ENCODE results near the gene DNER. TPM values are rescaled to one million over a fixed set of nuclear protein-coding genes. Genes with fewer than 3 reads are reported as not detected.
"Not testable (repeated sequence)": the region's sequence is repeated elsewhere in the genome, so short reads cannot be mapped to it uniquely, and the experiment has no call there.

Gene DNER
- total RNA-seq, 4 donors from 2014 or later, result 1.5 to 13.1 (median 4.7) TPM

GRCh38 chr2:229344151-229344551 is 370.2 kb downstream of the DNER start:
- no peak overlapping the region for H3K27ac ChIP-seq

DNA sequence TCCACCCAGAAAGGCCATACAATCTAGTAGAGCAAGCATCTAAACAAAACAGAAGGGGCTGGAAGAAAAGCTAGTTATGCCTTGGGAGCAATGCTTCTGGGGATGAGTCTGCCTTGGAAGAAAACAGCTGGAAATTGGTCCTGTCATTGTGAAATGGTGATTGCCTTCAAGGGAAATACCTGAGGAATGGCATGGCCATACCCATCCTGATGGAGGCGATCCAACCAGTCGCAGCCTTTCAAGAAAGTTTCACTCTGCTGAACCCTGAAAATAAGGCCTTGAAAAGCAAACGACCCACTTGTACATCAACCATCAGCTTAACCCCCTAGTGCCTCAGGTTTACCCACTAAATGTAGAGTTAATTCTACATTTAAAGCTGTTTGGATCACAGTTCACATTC is 370.7 kb downstream of the DNER start:
- no peak overlapping the region for H3K4me3 ChIP-seq
- no peaks in the 10 kb centered on the region for H3K27me3 ChIP-seq
- H3K9me3 ChIP-seq, result peaks cover 0 to under 1% (median 0%) of the 10 kb centered on the region in 4 donors
- H3K27ac ChIP-seq, result no peak overlapping the region
- DNase-seq (ENCODE audit: low spot score in 2 of 2), result no peak
- TF ChIP-seq EP300 (IDR thresholded peaks at IDR 0.05) (no peak), CTCF (IDR thresholded peaks at IDR 0.05) (no peak), POLR2A (IDR thresholded peaks at IDR 0.05) (no peak)
- WGBS, 2 donors, result 83 to 85% methylated on average over 3 of the region's 3 CpGs
- H3K4me1 ChIP-seq, result no peaks in the 10 kb centered on the region
- H3K36me3 ChIP-seq, result no peaks in the 10 kb centered on the region

More at GRCh38 chr2:229344151-229344551, 370.2 kb downstream of the DNER start:
- H3K36me3 ChIP-seq, result no peaks in the 10 kb centered on the region
- no peaks in the 10 kb centered on the region for H3K27me3 ChIP-seq
- WGBS, 2 donors, result 67 to 74% methylated on average over 6 of the region's 6 CpGs
- no peak overlapping the region for H3K4me3 ChIP-seq
- no peaks in the 10 kb centered on the region for H3K4me1 ChIP-seq
- peaks cover 0 to 5% (median 0%) of the 10 kb centered on the region in 4 donors for H3K9me3 ChIP-seq
- no peak for DNase-seq (ENCODE audit: low spot score in 2 of 2)
- no peak for TF ChIP-seq CTCF (IDR thresholded peaks at IDR 0.05)
- TF ChIP-seq POLR2A (IDR thresholded peaks at IDR 0.05), result no peak
- TF ChIP-seq EP300 (IDR thresholded peaks at IDR 0.05), result no peak

DNA sequence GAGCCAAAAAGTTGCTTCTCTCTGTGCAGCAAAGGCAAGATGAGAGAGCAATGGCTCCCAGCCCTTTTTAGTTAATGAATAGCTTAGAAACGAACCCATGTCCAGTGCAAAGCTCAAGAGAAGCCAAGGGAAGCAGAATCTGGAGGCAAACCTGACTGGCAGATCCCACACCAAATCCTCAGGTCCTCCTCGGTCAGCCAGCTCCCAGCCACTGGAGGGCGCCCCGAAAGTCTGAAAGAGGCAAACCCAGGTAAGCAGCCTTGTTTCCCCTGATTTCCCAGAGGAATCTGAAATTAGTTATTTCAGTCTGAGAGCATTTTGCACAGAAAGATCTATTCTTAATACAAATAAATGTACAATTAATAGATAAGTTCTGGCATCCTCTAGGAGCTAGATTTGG is 372.0 kb downstream of the DNER start:
- no peaks in the 10 kb centered on the region for H3K36me3 ChIP-seq
- H3K4me3 ChIP-seq, result no peak overlapping the region
- no peaks in the 10 kb centered on the region for H3K4me1 ChIP-seq
- no peaks in the 10 kb centered on the region for H3K9me3 ChIP-seq
- peak in 2 of 5 experiments; percentile 12 to 25 for TF ChIP-seq CTCF (IDR thresholded peaks at IDR 0.05)
- no peak for TF ChIP-seq POLR2A (IDR thresholded peaks at IDR 0.05)
- TF ChIP-seq EP300 (IDR thresholded peaks at IDR 0.05), result no peak
- H3K27ac ChIP-seq, result no peak overlapping the region
- DNase-seq (ENCODE audit: low spot score in 2 of 2), result peak; percentile 21 to 42
- H3K27me3 ChIP-seq, result no peaks in the 10 kb centered on the region
- 26 to 43% methylated on average over 4 of the region's 4 CpGs for WGBS, 2 donors

GRCh38 chr2:229340086-229340760 is 374.1 kb downstream of the DNER start:
- no peaks in the 10 kb centered on the region for H3K27me3 ChIP-seq
- H3K4me3 ChIP-seq, result no peak overlapping the region
- no peaks in the 10 kb centered on the region for H3K4me1 ChIP-seq
- 84% methylated on average over 8 of the region's 8 CpGs for WGBS, 2 donors
- H3K36me3 ChIP-seq, result no peaks in the 10 kb centered on the region
- H3K27ac ChIP-seq, result no peak overlapping the region
- TF ChIP-seq EP300 (IDR thresholded peaks at IDR 0.05), result no peak
- DNase-seq (ENCODE audit: low spot score in 2 of 2), result no peak
- no peaks in the 10 kb centered on the region for H3K9me3 ChIP-seq

DNA sequence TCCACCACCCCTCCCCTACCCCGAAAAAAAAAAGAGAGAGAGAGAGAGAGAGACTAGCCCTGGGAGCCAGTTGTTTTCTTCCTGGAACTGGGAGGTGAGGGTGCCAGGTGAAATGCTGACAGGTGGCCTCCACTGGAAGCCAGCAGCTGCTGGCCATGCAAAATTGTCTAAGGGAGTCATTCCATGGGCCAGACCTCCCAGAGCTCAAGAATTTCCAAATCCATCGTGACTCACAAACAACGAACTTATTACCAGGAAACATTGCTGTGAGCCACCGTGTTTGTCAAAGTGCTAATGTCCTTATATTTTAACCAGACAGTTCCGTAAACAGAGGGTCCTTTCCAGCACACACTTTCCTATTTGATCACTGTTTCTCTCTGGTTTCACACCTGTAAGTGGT is 374.7 kb downstream of the DNER start:
- H3K27ac ChIP-seq, result no peak overlapping the region
- no peaks in the 10 kb centered on the region for H3K4me1 ChIP-seq
- no peaks in the 10 kb centered on the region for H3K27me3 ChIP-seq
- no peak for DNase-seq (ENCODE audit: low spot score in 2 of 2)
- TF ChIP-seq CTCF (IDR thresholded peaks at IDR 0.05) (no peak), EP300 (IDR thresholded peaks at IDR 0.05) (no peak), POLR2A (IDR thresholded peaks at IDR 0.05) (no peak)
- H3K36me3 ChIP-seq, result no peaks in the 10 kb centered on the region
- no peak overlapping the region for H3K4me3 ChIP-seq
- WGBS, 2 donors, result 72 to 87% methylated on average over 5 of the region's 5 CpGs
- no peaks in the 10 kb centered on the region for H3K9me3 ChIP-seq

GRCh38 chr2:229339171-229339570 is 375.2 kb downstream of the DNER start:
- WGBS, 2 donors, result 91 to 95% methylated on average over 4 of the region's 4 CpGs
- not testable (repeated sequence) for H3K4me3 ChIP-seq; H3K9me3 ChIP-seq; H3K4me1 ChIP-seq; H3K27me3 ChIP-seq; H3K27ac ChIP-seq; DNase-seq (ENCODE audit: low spot score in 2 of 2); H3K36me3 ChIP-seq
